ENCODE measurements around the gene APBB1IP. TPM values are rescaled to one million over a fixed set of nuclear protein-coding genes. Genes with fewer than 3 reads are reported as not detected.
"Not testable (repeated sequence)": the region's sequence is repeated elsewhere in the genome, so short reads cannot be mapped to it uniquely, and the experiment has no call there.

The APBB1IP gene
- total RNA-seq, 1 donor from 2014 or later, result not detected

- Mint-ChIP-seq H3K4me1 (ENCODE audit: low read depth) (peaks cover 7% of the 10 kb centered on the region), H3K36me3 (ENCODE audit: low read depth) (no peaks in the 10 kb centered on the region), H3K4me3 (ENCODE audit: unreplicated experiment) (peak overlapping the region; percentile 45), H3K27me3 (ENCODE audit: low read depth) (peaks cover 53% of the 10 kb centered on the region), H3K9me3 (ENCODE audit: low read depth) (peaks cover 7% of the 10 kb centered on the region), H3K27ac (ENCODE audit: unreplicated experiment) (no peak overlapping the region)
- DNase-seq (ENCODE audit: low spot score), result no peak
- no peak for TF ChIP-seq CTCF (IDR thresholded peaks at IDR 0.05)
Observed at GRCh38 chr10:26566525-26567350, 128.6 kb downstream of the APBB1IP start.

GRCh38 chr10:26567351-26567721, 129.2 kb downstream of the APBB1IP start:
- Mint-ChIP-seq H3K9me3 (ENCODE audit: low read depth) (peaks cover 9% of the 10 kb centered on the region), H3K36me3 (ENCODE audit: low read depth) (no peaks in the 10 kb centered on the region), H3K4me3 (ENCODE audit: unreplicated experiment) (peak overlapping the region; percentile 13), H3K27ac (ENCODE audit: unreplicated experiment) (no peak overlapping the region), H3K27me3 (ENCODE audit: low read depth) (peaks cover 50% of the 10 kb centered on the region), H3K4me1 (ENCODE audit: low read depth) (peaks cover 7% of the 10 kb centered on the region)
- DNase-seq (ENCODE audit: low spot score), result no peak
- TF ChIP-seq CTCF (IDR thresholded peaks at IDR 0.05), result no peak

- Mint-ChIP-seq H3K27me3 (ENCODE audit: low read depth) (peaks cover 34% of the 10 kb centered on the region), H3K27ac (ENCODE audit: unreplicated experiment) (no peak overlapping the region), H3K4me3 (ENCODE audit: unreplicated experiment) (no peak overlapping the region), H3K36me3 (ENCODE audit: low read depth) (no peaks in the 10 kb centered on the region), H3K9me3 (ENCODE audit: low read depth) (peaks cover 14% of the 10 kb centered on the region), H3K4me1 (ENCODE audit: low read depth) (peaks cover 5% of the 10 kb centered on the region)
- no peak for TF ChIP-seq CTCF (IDR thresholded peaks at IDR 0.05)
- no peak for DNase-seq (ENCODE audit: low spot score)
Observed at GRCh38 chr10:26571655-26572054, 133.5 kb downstream of the APBB1IP start.

GRCh38 chr10:26573674-26574073, 135.5 kb downstream of the APBB1IP start:
- Mint-ChIP-seq H3K9me3 (ENCODE audit: low read depth) (peaks cover 14% of the 10 kb centered on the region), H3K4me3 (ENCODE audit: unreplicated experiment) (no peak overlapping the region), H3K36me3 (ENCODE audit: low read depth) (no peaks in the 10 kb centered on the region), H3K27me3 (ENCODE audit: low read depth) (peaks cover 21% of the 10 kb centered on the region), H3K4me1 (ENCODE audit: low read depth) (no peaks in the 10 kb centered on the region), H3K27ac (ENCODE audit: unreplicated experiment) (no peak overlapping the region)
- no peak for DNase-seq (ENCODE audit: low spot score)
- no peak for TF ChIP-seq CTCF (IDR thresholded peaks at IDR 0.05)

- Mint-ChIP-seq H3K4me1 (ENCODE audit: low read depth) (no peaks in the 10 kb centered on the region), H3K27me3 (ENCODE audit: low read depth) (peaks cover 16% of the 10 kb centered on the region), H3K27ac (ENCODE audit: unreplicated experiment) (no peak overlapping the region), H3K36me3 (ENCODE audit: low read depth) (no peaks in the 10 kb centered on the region), H3K4me3 (ENCODE audit: unreplicated experiment) (no peak overlapping the region), H3K9me3 (ENCODE audit: low read depth) (peaks cover 14% of the 10 kb centered on the region)
- TF ChIP-seq CTCF (IDR thresholded peaks at IDR 0.05), result no peak
- no peak for DNase-seq (ENCODE audit: low spot score)
Observed at GRCh38 chr10:26574783-26575182, 136.6 kb downstream of the APBB1IP start.

- not testable (repeated sequence) for H3K4me1 Mint-ChIP-seq (ENCODE audit: low read depth); H3K27ac Mint-ChIP-seq (ENCODE audit: unreplicated experiment); DNase-seq (ENCODE audit: low spot score); H3K27me3 Mint-ChIP-seq (ENCODE audit: low read depth); H3K36me3 Mint-ChIP-seq (ENCODE audit: low read depth); H3K9me3 Mint-ChIP-seq (ENCODE audit: low read depth); H3K4me3 Mint-ChIP-seq (ENCODE audit: unreplicated experiment)
Observed at GRCh38 chr10:26578371-26578770, 140.2 kb downstream of the APBB1IP start.

All from chondrocyte (in vitro differentiated cells).